ENCODE measurements around the gene S1PR5.

DNA sequence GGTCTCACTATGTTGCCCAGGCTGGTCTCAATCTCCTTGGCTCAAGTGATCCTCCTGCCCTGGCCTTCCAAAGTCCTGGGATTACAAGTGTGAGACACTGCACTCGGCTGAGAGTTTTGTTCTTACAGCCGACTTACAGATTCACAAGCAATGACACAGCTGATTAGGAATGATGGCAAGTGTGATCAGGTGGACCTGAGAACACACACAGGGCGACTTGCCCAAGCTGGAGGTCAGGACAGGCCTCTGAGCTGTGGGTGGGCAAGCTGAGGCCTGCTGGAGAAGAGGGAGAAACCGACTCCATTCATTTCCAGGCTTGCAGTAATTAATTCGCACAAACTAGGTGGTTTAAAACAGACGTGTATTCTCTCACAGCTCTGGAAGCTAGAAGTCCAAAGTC lies 18.4 kb upstream of the S1PR5 start:
- TF ChIP-seq, protein P1, sequence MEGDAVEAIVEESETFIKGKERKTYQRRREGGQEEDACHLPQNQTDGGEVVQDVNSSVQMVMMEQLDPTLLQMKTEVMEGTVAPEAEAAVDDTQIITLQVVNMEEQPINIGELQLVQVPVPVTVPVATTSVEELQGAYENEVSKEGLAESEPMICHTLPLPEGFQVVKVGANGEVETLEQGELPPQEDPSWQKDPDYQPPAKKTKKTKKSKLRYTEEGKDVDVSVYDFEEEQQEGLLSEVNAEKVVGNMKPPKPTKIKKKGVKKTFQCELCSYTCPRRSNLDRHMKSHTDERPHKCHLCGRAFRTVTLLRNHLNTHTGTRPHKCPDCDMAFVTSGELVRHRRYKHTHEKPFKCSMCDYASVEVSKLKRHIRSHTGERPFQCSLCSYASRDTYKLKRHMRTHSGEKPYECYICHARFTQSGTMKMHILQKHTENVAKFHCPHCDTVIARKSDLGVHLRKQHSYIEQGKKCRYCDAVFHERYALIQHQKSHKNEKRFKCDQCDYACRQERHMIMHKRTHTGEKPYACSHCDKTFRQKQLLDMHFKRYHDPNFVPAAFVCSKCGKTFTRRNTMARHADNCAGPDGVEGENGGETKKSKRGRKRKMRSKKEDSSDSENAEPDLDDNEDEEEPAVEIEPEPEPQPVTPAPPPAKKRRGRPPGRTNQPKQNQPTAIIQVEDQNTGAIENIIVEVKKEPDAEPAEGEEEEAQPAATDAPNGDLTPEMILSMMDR (optimal IDR thresholded peaks at IDR 0.05 in 1 of 3, IDR thresholded peaks at IDR 0.05 in 1 of 3, conservative IDR thresholded peaks at IDR 0.05 in 1 of 3; ENCODE audit: extremely low read depth in 1 of 3, insufficient read depth in 2 of 3, low read length in 3 of 3) = no peak
- no peak for TF ChIP-seq EZH2 (IDR thresholded peaks at IDR 0.05; ENCODE audit: low read length)
